ENCODE measurements around the gene RALGAPA2.
A peak's percentile ranks its signal among the peaks of the same experiment; 100 is the strongest.

The RALGAPA2 gene

DNA sequence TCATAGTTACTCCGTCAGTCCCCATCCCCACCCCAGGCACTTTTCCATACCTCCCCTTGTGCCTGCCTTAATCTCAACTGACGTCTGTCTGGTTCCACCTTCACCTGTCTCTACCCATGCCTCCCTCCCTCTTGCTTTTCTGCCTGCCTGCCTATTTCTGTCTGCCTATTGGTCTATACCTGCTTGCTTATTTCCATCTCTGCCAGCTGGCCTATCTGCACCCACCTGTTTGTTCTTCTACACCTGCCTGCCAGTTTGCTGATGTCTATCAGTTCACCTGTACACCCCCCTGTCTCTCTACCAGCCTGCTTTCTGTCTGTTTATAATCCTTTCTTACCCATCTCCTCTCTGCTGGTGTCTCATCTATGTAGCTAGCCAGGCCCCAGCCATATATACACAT lies 87.5 kb downstream of the RALGAPA2 start:
- DNase-seq: peak; percentile 49

DNA sequence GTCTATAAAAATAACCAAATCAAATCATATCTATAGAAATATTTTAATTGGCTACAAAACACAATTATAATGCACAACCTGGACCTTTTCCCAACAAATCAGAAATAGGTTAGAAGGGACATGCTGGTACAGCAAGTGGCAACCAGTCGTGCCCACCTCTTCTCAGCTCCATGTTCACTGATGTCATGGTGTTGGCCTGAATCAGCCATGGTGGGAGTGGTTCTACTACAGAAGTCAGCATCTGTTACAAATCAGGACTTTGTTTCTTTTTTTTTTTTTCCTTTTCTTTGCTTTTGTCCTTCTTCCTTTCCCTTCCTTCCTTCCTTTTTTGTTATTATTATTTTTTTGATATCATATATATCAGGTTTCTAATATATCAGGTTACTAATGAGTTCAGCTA lies 91.2 kb downstream of the RALGAPA2 start:
- DNase-seq: no peak

DNA sequence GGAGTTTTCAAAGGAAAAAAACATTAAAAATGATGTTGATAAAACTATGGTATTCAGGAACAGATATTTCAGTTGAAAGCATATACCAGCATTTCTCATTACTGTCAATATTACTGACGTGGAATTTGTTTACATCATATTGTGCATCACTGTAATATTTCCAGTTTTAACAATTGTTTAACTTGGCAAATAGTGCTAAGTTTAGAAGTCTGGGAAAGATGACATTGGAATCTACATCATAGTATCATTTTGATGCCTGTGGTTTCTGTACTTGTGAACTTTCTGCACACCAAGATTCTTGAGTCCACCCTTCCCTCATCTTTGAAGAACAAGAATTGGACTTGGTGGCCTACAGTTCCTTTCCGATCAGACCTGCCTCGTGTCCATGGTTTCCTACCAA lies 98.1 kb downstream of the RALGAPA2 start:
- DNase-seq: no peak

DNA sequence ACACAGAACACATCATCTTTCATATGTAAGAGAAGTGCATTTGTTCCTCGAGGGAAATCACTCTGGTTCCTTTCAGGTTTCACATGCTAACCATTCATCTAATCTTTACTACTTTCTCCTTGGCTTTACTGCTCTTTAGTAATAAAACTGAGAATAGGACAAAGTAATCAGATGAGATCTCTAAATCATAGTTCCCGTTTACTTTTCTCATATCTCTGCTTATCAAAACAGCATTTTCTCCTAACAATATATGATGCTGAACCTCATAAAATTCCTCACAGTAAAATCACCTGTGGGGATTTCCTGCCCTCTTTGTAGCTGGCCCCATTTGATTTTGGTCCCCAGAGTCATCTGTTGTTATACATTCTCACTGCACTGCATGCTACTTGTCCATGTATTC lies 100.2 kb downstream of the RALGAPA2 start:
- no peak for DNase-seq

DNA sequence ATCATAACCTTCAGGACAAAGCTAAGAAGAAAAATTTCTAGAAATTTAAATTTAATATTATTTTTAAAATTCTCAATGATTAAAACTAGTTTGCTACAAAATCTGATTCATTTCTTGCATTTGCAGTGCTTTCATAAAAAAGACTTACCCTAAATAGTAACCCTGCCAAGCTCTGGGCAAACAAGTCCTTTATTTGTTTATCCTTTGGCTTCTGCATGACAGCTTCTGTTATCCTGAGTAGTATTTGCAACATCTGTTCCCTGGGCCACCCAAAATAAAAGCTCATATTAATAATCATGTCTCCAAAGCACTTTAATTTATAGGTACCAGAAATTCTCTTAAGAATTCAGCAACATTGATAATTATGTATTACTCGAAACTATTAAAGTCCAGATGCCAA lies 101.3 kb downstream of the RALGAPA2 start:
- DNase-seq: no peak

DNA sequence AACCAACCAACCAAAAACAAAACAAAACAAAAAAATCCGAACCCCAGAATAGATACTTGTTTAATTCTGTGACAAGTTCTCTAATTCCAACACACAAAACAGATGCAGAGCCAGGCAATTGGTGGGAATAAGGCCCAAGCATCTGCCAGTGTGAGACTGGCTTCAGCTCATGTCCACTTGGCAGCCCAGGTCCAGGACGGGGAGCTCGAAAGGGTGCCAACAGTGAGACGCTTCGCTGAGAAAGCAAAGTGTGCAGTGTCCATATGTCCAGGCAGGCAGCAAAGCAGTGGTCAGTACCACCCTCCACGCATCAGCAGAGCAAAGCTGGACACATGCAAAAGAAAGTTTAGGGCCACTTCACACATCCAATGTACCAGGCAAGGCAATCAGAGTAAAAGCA lies 102.9 kb downstream of the RALGAPA2 start:
- no peak for DNase-seq

DNA sequence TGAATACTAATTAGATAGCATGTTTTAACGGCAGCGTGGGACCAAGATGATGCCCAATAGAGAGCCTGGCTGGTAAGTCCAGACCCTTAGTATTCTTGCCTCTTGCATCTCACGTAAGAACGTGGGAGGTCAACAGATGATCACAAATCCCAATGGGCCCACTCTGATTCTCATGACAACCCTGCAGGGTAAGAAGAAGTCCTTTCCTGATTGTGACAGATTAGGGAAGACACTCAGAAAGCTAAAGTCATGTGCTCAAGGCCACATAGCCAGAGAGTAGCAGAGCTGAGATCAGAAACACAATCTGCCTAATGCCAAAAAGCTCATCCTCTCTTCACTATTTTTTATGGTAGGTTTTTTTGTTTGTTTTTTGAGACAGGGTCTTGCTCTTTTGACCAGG lies 103.8 kb downstream of the RALGAPA2 start:
- no peak for DNase-seq

DNA sequence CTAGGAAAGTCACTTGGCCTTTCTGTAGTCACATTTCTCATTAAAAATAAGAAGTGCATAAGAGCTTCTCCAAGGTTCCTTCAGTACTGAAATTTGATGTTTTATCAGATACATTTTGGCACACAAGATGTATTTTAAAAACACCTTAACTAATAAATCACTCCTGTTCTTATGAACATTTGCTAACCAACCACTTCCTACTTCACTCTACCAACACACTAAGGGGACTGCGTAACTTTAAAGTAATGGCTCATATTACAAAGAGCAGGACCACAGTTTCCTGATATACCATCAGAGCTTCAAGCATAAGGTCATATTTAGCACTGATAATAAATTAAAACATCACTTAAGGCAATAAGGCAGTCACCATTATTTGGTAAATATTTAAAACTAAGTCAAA lies 104.4 kb downstream of the RALGAPA2 start:
- no peak for DNase-seq

DNA sequence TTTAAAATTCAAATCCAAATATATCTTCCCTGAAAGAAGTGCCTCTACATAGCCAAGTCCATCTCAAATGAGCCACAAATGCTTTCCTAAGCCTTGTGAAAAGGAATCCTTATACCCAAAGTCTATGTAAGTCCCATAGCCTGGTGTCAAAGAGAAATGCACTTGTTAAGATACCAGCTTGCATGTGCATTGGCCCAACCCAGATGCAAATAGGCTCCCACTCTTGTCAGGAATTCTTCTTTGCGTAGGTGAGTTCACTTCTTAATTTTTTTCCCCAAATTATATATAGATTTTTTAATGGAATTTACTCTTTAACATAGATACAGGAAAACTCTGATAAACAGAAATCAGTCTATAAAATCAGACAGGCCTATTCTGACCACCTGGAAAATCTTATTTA lies 105.6 kb downstream of the RALGAPA2 start:
- no peak for DNase-seq

DNA sequence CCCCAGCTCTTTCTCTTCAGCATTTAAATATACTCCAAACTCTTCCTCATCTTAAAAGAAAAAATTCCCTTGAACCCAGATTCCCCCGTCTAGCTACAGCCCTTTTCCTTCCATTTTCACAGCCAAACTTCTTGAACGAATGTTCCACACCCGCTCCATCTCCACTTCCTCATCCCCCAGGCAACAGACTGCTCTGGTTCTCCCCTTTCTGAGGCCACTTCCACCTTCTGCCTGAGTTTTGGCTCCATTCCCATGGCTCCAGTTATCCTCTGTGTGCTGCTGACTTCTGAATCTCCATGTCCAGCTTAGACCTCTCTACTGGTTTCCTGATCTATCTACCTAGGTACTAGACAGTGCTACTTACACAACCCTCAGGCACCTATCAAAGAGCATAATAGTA lies 106.4 kb downstream of the RALGAPA2 start:
- DNase-seq: no peak

DNA sequence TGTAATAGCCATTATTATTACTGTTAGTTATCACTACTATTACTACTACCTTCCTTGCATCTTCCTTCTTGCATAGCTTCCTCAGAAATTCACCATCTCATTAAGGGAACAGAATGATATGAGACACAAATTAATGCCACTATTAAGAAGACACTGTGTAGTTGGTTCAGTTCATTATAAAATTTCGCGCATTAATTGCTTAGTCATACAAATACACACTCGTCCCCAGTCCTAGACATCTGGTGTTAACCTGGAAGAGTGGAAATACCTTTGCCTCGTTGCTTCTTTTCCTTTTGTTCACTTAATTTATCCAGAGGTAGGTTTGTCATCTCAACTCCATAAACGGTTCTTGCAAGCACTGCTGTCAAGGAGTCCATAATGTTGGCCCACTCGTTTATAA lies 107.5 kb downstream of the RALGAPA2 start:
- no peak for DNase-seq

DNA sequence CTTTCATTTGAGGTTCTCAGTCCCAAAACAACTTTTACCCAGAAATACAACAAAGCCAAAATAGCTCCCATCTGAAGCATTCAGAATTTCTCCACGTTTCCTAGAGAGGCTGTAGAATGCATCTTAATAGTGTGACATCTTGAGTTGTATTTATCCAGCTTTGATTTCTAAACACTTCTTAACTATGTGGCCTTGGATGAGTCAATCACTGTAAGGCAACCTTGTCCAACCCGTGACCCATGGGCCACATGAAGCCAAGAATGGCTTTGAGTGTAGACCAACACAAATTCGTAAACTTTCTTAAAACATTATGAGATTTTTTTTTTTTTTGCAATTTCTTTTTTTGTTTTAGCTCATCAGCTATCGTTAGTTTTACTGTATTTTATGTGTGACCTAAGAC lies 108.1 kb downstream of the RALGAPA2 start:
- DNase-seq: no peak

DNA sequence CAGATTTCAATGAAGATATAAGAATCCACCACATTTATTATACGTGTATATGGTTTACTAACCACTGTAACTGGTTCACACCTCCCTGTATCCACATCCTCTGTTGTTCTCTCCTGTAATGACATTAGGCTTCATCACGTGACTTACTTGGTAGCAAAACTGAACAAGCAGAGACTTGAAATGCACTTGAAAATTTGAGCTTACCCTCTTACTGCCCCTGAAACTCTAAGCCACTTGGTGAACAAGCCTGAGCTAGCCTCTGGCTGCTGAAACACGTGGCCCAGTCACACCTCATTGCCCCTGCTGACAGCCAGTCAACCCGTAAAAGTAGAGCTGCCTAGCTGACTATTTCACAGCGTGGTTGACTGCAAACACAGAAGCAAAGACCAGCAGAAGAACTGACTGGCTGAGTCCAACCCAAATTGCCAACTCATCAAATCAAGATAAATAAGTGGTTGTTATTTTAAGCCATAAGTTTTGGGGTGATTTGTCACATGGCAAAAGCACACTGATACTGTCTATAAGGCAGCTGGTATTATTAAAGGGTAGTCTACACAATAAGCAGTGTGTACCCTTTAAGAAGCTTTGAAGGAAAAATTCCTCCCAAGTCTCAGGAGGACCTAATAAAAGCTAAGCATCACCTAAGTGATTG lies 109.0 kb downstream of the RALGAPA2 start:
- peak; percentile 94 for DNase-seq

DNA sequence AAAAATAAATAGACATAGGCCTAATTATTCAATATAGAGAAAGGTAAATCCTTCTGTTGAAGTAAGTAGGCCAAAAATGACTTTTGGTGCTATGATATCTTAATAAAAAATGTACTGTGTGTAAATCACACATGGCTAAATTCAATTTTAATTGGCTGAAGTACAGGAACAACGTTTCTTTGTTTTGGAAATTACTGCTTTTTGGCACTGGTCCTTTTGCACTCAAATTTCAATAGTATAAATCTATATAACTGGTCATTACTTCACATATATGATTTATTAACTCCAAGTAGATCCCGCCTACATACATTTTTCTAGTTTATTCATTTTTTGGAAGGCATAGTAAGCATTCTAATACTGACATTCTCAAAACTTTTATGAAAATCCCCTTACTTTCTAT lies 114.5 kb downstream of the RALGAPA2 start:
- no peak for DNase-seq

DNA sequence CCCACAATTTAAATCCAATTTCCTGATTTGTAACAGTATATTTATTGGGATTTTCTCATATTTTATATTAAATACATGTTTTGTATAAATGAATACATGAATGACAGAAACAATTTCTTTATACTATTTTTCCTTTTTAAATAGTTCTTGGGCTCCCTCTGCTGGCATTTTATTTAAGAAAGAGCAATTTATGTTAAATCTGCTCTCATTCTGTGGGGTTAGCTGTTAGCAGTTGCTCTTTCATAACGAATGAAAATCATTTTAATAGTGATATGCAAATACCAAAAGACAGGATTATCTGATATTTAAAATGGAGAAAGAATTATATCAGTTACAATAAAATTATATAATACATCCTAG lies 118.3 kb downstream of the RALGAPA2 start:
- no peak for DNase-seq

DNA sequence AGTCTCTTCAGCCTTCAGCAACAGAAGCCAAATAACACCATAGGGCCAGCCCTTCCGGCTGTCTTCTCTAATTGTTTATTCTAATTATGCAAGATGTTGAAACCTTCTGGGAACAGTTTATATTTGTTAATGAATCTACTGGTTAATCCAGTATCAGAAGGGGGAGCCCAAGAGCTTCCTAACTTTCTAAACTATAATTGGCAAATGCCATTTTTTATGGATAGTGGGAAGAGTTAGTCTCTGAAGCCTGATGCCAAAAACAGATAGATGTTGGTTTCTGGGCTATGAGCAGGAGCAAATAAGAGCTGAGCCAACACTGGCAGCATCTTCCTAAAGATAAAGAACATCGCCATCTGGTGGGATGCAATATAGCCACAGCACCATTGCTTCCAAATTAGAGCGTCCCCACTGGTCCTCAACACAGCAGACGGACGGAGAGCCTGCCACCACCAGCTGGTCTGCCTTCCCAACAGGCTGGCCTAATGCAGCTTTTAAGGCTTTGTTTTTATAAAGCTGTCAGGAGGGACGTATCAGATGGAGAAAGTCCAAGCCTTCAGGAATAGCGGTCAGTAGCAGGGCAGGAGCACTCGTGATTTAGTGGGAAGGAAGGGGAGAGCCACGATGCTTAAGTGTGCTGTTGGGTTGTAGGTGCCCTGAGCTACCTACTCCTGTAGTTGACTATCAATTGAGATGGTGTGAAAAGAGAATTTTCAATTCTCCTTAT lies 118.8 kb downstream of the RALGAPA2 start:
- no peak for DNase-seq

DNA sequence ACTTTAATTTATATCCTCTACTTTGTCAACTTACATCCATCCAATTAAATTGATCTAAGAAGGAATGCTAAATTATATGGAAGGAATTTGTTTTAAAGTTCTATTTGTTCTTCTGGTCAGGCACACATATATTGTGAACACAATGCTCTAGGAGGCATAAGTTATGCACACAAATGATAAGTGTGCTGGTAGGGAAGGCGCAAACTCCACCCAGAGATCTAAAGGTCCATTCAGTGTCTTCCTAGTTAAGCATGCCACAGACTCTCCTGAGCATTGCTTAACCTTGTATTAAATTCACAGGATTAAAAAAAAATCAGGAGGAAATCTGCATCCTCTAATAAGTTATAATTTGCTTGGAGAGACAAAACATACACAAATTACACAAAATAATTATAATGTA lies 127.3 kb downstream of the RALGAPA2 start:
- DNase-seq: no peak

DNA sequence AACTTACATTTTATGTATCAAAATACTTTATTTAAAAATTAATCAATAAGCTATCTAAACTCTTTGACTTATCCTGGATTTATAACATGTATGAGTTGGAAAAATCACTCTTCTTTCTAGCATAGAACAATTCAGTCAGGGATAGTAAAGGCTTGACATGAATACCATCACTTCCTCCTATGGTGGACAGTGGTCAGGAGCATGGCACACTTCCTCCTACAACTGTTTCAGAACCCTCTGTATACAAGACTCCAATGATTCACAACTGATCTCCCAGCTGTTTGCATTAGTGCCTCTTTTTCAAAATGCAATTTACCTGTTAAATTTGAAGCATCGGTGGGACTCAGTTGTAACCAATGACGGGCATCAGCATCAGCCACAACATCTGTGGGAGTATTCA lies 129.7 kb downstream of the RALGAPA2 start:
- DNase-seq: no peak

DNA sequence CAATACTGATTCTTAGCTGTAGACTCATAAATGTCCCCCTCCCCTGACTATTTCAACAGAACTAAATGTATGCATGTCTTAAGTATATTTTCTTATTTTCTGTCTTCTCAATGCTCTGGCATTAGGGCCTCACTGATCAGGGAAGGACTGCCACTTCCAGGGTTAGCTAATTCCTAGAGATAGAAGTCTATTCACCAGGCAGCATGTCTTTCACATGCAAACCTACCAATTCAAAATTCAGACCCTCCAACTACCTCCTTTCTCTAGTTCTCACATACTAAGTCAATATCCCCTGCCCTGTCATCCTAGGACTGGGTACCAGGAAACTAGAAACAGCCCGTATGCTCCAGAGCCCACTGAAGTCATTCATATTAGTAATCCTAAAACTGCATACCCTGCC lies 132.3 kb downstream of the RALGAPA2 start:
- no peak for DNase-seq

DNA sequence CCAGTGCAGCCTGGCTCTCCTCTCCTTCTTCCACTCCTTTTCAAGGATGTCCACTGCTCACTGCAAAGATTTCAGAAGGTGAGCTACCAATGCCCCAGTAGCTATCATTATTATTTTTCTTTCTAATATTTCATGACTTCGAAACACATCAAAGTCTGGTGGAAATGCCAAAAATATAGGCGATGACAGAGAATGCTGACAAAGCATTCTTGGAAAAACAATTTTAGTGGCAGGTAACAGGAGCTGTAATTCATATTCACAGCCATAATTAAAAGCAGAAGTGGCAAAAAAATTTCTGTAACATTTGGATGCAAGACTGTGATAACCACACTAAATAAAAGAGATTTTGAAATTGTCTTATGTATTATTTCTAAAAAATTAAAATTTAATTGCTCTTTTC lies 133.6 kb downstream of the RALGAPA2 start:
- no peak for DNase-seq

DNA sequence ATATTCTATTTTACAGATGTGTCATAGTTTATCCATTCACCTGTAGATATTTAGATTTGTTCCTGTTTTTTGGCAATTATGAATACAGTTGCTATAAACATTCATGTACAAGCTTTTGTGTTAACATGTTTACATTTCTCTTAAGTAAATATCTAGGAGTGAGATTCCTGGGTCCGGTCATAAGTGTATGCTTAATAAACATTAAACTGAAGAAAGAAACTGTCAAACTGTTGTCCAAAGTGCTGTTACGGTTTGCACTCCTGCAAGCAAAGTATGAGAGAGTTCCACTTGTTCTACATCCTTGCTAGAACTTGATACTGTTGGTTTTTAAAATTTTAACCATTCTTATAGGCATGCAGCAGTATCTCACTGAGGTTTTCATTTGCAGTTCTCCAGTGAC lies 138.6 kb downstream of the RALGAPA2 start:
- DNase-seq: no peak

DNA sequence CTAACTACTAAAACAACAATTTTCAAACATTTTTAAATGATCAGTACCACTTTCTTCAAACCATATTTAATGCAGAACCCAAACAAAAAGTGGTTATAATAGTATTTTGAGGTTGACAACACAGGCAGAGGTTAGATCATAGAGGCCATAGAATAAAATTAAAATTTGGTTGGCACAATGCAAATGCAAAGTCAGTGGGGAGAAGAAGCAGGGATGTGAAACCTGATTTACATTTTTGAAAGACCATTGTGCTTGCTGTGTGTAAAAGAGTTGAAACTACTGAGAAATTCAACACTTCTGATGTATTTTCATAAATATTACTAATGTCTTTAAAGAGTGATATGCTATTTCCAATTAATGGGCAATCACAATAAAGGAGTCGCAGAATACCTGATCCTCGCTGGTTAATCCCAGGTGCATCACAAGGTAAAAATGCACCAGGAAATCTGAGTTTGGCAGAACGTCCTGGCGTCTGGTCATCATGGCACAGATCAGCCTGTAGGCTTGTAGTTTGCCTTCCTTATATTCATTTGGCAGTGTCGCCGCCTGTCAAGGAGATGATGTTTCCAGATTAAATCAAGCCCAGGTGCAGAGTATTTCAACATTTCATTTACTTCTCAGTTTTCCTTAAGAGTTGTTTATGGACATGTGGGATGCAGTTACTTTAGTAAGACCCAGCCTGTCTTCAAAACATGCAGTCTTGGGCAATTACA lies 141.2 kb downstream of the RALGAPA2 start:
- no peak for DNase-seq

DNA sequence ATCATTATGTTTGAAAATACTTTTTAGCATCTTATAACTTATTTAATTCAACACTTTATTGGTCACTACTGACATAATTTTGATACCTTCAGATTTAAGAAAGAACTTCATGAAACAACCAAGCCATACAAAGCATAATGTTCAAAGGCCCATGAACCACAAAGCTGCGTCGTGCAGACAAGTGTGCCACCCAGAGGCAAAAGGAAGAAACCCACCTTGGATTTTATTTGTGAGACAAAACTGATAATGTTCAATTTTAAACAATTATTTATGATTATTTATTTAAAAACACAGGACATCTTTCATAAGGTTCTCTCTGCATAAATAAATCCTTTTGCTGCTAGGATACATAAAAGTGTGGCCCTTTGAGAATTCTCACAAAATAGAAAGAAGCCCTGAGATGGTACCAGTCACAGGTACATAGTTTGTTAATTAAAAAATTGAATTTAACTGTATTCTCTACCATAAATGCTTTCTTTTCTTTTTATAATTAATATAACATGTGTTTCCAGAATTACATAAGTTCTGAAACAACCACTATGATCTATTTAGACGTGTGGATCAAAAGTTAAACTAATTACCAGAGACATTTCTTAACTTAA lies 143.7 kb downstream of the RALGAPA2 start:
- DNase-seq: no peak

DNA sequence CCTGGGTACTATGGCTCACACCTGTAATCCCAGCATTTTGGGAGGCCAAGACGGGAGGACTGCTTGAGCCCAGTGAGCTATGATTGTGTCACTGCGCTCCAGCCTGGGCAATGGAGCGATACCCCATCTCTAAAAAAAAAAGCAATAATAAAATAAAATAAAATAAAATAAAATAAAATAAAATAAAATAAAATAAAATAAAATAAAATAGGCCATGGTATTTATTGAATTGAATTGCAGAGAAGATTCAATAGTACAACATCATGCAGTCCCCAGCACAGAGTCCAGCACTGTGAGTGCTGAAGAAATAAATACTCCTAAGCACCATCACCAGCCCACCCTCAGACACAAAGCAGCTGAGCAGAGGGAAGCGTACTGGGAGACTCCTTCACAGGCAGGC lies 144.7 kb downstream of the RALGAPA2 start:
- no peak for DNase-seq

Data from NCI-H187 treated with DMSO at 0.1 percent for 48 hours (cell line).